Spinal cord (tissue), 10 donors: Measurements from ENCODE around the gene KDELR3. TPM values are rescaled to one million over a fixed set of nuclear protein-coding genes. Genes with fewer than 3 reads are reported as not detected.

ENCODE experiments used
- DNase-seq, 6 donors: peaks; one replicate each; pipeline versions ENCODE4 v3.0.0 to v3.0.0-alpha.2; 2013 to 2015; ENCODE audit warnings: low spot score in 6 of 6, low read depth in 4 of 6
- H3K27ac ChIP-seq: one replicate; pipeline ENCODE4 v1.5.1; 2013; ENCODE audit warnings: low read depth, low read length, control low read depth
- H3K27me3 ChIP-seq: one replicate; pipeline ENCODE4 v1.6.1; 2013; ENCODE audit warnings: low read length; ENCODE audit not compliant: control insufficient read depth, insufficient read depth
- H3K36me3 ChIP-seq: one replicate; pipeline ENCODE4 v1.6.1; 2013; ENCODE audit warnings: low read length; ENCODE audit not compliant: control insufficient read depth, insufficient read depth
- H3K4me1 ChIP-seq: one replicate; pipeline ENCODE4 v1.6.1; 2013; ENCODE audit warnings: low read length; ENCODE audit not compliant: control insufficient read depth, insufficient read depth
- H3K4me3 ChIP-seq: one replicate; pipeline ENCODE4 v1.5.1; 2013; ENCODE audit warnings: low read depth, low read length, control low read depth
- H3K9me3 ChIP-seq: one replicate; pipeline ENCODE4 v1.6.1; 2013; ENCODE audit warnings: low read length; ENCODE audit not compliant: control insufficient read depth, insufficient read depth
- WGBS: methylation state at CpG from one replicate; pipeline ENCODE4 v1.1.5; 2013; ENCODE audit warnings: missing lambda C conversion rate; ENCODE audit not compliant: insufficient coverage; 5-methylcytosine and 5-hydroxymethylcytosine counted together
- long read RNA-seq, 4 donors: transcript quantifications; one replicate each; lab custom pipeline, GENCODE V29; 2026
- polyA plus RNA-seq, 2 donors: library from polyadenylated mRNA; unstranded; fragments of 120-200 nt; gene quantifications; one replicate each; pipeline ENCODE4 v1.2.1, GENCODE V29; 2013; ENCODE audit not compliant: insufficient read length in 2 of 2
- total RNA-seq, 2 donors: library from RNA; depleted of rRNA in 1 of 2; stranded (reverse); fragments of 120-200 nt in 1 of 2; fragments of >200 nt in 1 of 2; gene quantifications; one replicate each; pipeline versions ENCODE4 v1.2.3 to v1.2.4, GENCODE V29; 2013 to 2014
- donor health status: healthy.

KDELR3 gene
- total RNA-seq (10 to 100 TPM; 24.6 to 28.5 TPM), polyA plus RNA-seq (10 to 100 TPM in 1 of 2 donors, 1 to 10 TPM in 1; 3.8 to 11.4 TPM)
- long read RNA-seq, donor 1, transcript KDELR3-201 (5 exons, 1,728 nt) = major isoform, 6 of 7 reads
- long read RNA-seq, donor 1, partial matches to known transcripts = 0 of 7 reads
- long read RNA-seq, donor 1, other reads (novel, unspliced or antisense) = 0 of 7 reads
- long read RNA-seq, donor 2 = 0 reads
- long read RNA-seq, donor 3, partial matches to known transcripts = 129 of 145 reads
- long read RNA-seq, donor 3, other reads (novel, unspliced or antisense) = 12 of 145 reads
- long read RNA-seq, donor 4, transcript KDELR3-201 (5 exons, 1,728 nt) = major isoform, 5 of 523 reads
- long read RNA-seq, donor 4, partial matches to known transcripts = 470 of 523 reads
- long read RNA-seq, donor 4, other reads (novel, unspliced or antisense) = 44 of 523 reads

- Histone ChIP-seq H3K27me3 (peaks cover 39% of the 10 kb centered on the region), H3K36me3 (no peaks in the 10 kb centered on the region), H3K9me3 (no peaks in the 10 kb centered on the region), H3K4me3 (peak within 1 kb of the TSS; percentile 60), H3K27ac (peak within 1 kb of the TSS; percentile 47), H3K4me1 (peaks cover 21% of the 10 kb centered on the region)
- 2% methylated on average over 50 of the region's 53 CpGs for WGBS
- peak in 1 of 6 donors; percentile 58 for DNase-seq
Measured at GRCh38 chr22:38467904-38468442, at the start of gene KDELR3. KDELR3 (plus strand) TSS chr22:38468096; CDS start chr22:38468234, 138 bp downstream.

- H3K9me3 ChIP-seq = no peaks in the 10 kb centered on the region
- 88% methylated on average over 14 of the region's 14 CpGs for WGBS
- peaks cover 8% of the 10 kb centered on the region for H3K4me1 ChIP-seq
- no peak for DNase-seq
- no peak overlapping the region for H3K27ac ChIP-seq
- H3K4me3 ChIP-seq = no peak overlapping the region
- no peaks in the 10 kb centered on the region for H3K27me3 ChIP-seq
- H3K36me3 ChIP-seq = peaks cover 3% of the 10 kb centered on the region
Measured at GRCh38 chr22:38418589-38418988, 49.3 kb upstream of the KDELR3 start.

GRCh38 chr22:38419121-38419857 lies 48.6 kb upstream of the KDELR3 start:
- Histone ChIP-seq H3K9me3 (no peaks in the 10 kb centered on the region), H3K36me3 (peaks cover 3% of the 10 kb centered on the region), H3K4me3 (no peak overlapping the region), H3K27ac (no peak overlapping the region), H3K4me1 (peaks cover 8% of the 10 kb centered on the region), H3K27me3 (no peaks in the 10 kb centered on the region)
- DNase-seq = no peak
- 69% methylated on average over 10 of the region's 14 CpGs for WGBS

- H3K27me3 ChIP-seq = no peaks in the 10 kb centered on the region
- no peak overlapping the region for H3K27ac ChIP-seq
- WGBS = 79% methylated on average over 7 of the region's 8 CpGs
- peaks cover 3% of the 10 kb centered on the region for H3K36me3 ChIP-seq
- H3K9me3 ChIP-seq = no peaks in the 10 kb centered on the region
- DNase-seq = no peak
- H3K4me1 ChIP-seq = peaks cover 8% of the 10 kb centered on the region
- no peak overlapping the region for H3K4me3 ChIP-seq
Measured at GRCh38 chr22:38419858-38420160, 48.1 kb upstream of the KDELR3 start.

- Histone ChIP-seq H3K27ac (no peak overlapping the region), H3K9me3 (no peaks in the 10 kb centered on the region), H3K36me3 (peaks cover 3% of the 10 kb centered on the region), H3K4me3 (no peak overlapping the region), H3K27me3 (no peaks in the 10 kb centered on the region), H3K4me1 (peaks cover 8% of the 10 kb centered on the region)
- DNase-seq = no peak
- WGBS = 80% methylated on average over 1 of the region's 4 CpGs
Measured at GRCh38 chr22:38420734-38421133, 47.2 kb upstream of the KDELR3 start.

- Histone ChIP-seq H3K4me1 (peaks cover 8% of the 10 kb centered on the region), H3K27me3 (no peaks in the 10 kb centered on the region), H3K9me3 (no peaks in the 10 kb centered on the region), H3K4me3 (no peak overlapping the region), H3K36me3 (peaks cover 13% of the 10 kb centered on the region), H3K27ac (no peak overlapping the region)
- DNase-seq = peak in 1 of 6 donors; percentile 13
- 46% methylated on average over 14 of the region's 21 CpGs for WGBS
Measured at GRCh38 chr22:38422611-38423511, 45.0 kb upstream of the KDELR3 start.

- no peaks in the 10 kb centered on the region for H3K9me3 ChIP-seq
- H3K4me1 ChIP-seq = peaks cover 8% of the 10 kb centered on the region
- H3K4me3 ChIP-seq = no peak overlapping the region
- peaks cover 13% of the 10 kb centered on the region for H3K36me3 ChIP-seq
- 85% methylated on average over 17 of the region's 18 CpGs for WGBS
- H3K27me3 ChIP-seq = no peaks in the 10 kb centered on the region
- DNase-seq = no peak
- no peak overlapping the region for H3K27ac ChIP-seq
Measured at GRCh38 chr22:38423512-38424503, 44.1 kb upstream of the KDELR3 start.

GRCh38 chr22:38424525-38425080 lies 43.3 kb upstream of the KDELR3 start:
- Histone ChIP-seq H3K4me3 (no peak overlapping the region), H3K9me3 (no peaks in the 10 kb centered on the region), H3K27ac (no peak overlapping the region), H3K27me3 (no peaks in the 10 kb centered on the region), H3K4me1 (peaks cover 15% of the 10 kb centered on the region), H3K36me3 (peaks cover 13% of the 10 kb centered on the region)
- WGBS = 89% methylated on average over 8 of the region's 12 CpGs
- no peak for DNase-seq
